ENCODE measurements around the gene FAM187B.

Gene FAM187B

GRCh38 chr19:35272122-35272719 is 43.7 kb upstream of the FAM187B start:
- DNase-seq, result no peak

GRCh38 chr19:35271546-35271945 is 43.0 kb upstream of the FAM187B start:
- in situ Hi-C loops (cut with HindIII; ENCODE audit: low pct_ligation_motif_present, low sequenced_read_pairs), result no loop called here
- no peak overlapping the region for H3K27ac ChIP-seq
- no peak overlapping the region for H3K4me3 ChIP-seq (ENCODE audit: low read depth, low read length)
- H3K36me3 ChIP-seq (replicated peaks), result peaks cover 30% of the 10 kb centered on the region
- TF ChIP-seq CTCF (IDR thresholded peaks at IDR 0.05; ENCODE audit: low read depth, low read length, missing control alignments), result no peak
- H3K27me3 ChIP-seq (replicated peaks), result no peaks in the 10 kb centered on the region
- no peak for DNase-seq

More at GRCh38 chr19:35272122-35272719, 43.7 kb upstream of the FAM187B start:
- H3K27ac ChIP-seq, result no peak overlapping the region
- no peaks in the 10 kb centered on the region for H3K27me3 ChIP-seq (replicated peaks)
- in situ Hi-C loops (cut with HindIII; ENCODE audit: low pct_ligation_motif_present, low sequenced_read_pairs), result no loop called here
- peaks cover 30% of the 10 kb centered on the region for H3K36me3 ChIP-seq (replicated peaks)
- no peak for TF ChIP-seq CTCF (IDR thresholded peaks at IDR 0.05; ENCODE audit: low read depth, low read length, missing control alignments)
- H3K4me3 ChIP-seq (ENCODE audit: low read depth, low read length), result no peak overlapping the region

GRCh38 chr19:35270381-35270811 is 41.9 kb upstream of the FAM187B start:
- in situ Hi-C loops (cut with HindIII; ENCODE audit: low pct_ligation_motif_present, low sequenced_read_pairs), result no loop called here
- no peak for TF ChIP-seq CTCF (IDR thresholded peaks at IDR 0.05; ENCODE audit: low read depth, low read length, missing control alignments)
- H3K27ac ChIP-seq, result no peak overlapping the region
- H3K36me3 ChIP-seq (replicated peaks), result peaks cover 27% of the 10 kb centered on the region
- H3K27me3 ChIP-seq (replicated peaks), result no peaks in the 10 kb centered on the region
- no peak for DNase-seq
- H3K4me3 ChIP-seq (ENCODE audit: low read depth, low read length), result no peak overlapping the region

GRCh38 chr19:35269438-35270117 is 41.0 kb upstream of the FAM187B start:
- in situ Hi-C loops (cut with HindIII; ENCODE audit: low pct_ligation_motif_present, low sequenced_read_pairs), result no loop called here
- peaks cover 24% of the 10 kb centered on the region for H3K36me3 ChIP-seq (replicated peaks)
- peak; percentile 66 for TF ChIP-seq CTCF (IDR thresholded peaks at IDR 0.05; ENCODE audit: low read depth, low read length, missing control alignments)
- peak overlapping the region; percentile 37 for H3K27ac ChIP-seq
- no peaks in the 10 kb centered on the region for H3K27me3 ChIP-seq (replicated peaks)
- H3K4me3 ChIP-seq (ENCODE audit: low read depth, low read length), result peak overlapping the region; percentile 55
- peak; percentile 60 for DNase-seq

GRCh38 chr19:35268536-35269437 is 40.2 kb upstream of the FAM187B start, which contains the start of gene USF2:
TSS of gene USF2 (plus strand) at chr19:35268962. CDS start at chr19:35269102, 140 bp downstream.
- Histone ChIP-seq H3K4me3 (ENCODE audit: low read depth, low read length) (peak within 1 kb of the TSS; percentile 84), H3K27me3 (replicated peaks) (no peaks in the 10 kb centered on the region), H3K36me3 (replicated peaks) (peaks cover 17% of the 10 kb centered on the region), H3K27ac (peak within 1 kb of the TSS; percentile 78)
- no peak for TF ChIP-seq CTCF (IDR thresholded peaks at IDR 0.05; ENCODE audit: low read depth, low read length, missing control alignments)
- in situ Hi-C loops (cut with HindIII; ENCODE audit: low pct_ligation_motif_present, low sequenced_read_pairs), result no loop called here
- peak; percentile 41 for DNase-seq
